IMR-90 (cell line): Measurements from ENCODE around the gene C1orf159. TPM values are rescaled to one million over a fixed set of nuclear protein-coding genes. Genes with fewer than 3 reads are reported as not detected.

Experiments
- ATAC-seq: fragments of 200-7000 bp; cut with Tn5 transposase; 2 replicates; pipeline ENCODE4 v1.9.1; 2020; ENCODE audit warnings: low read depth, mild to moderate bottlenecking, moderate library complexity
- BruUV-seq: library from RNA; stranded (reverse); fragments of 400-500 nt; replicated peaks from 2 replicates; lab custom pipeline; 2021; lab: Mats Ljungman, UMichigan
- CTCF ChIA-PET: fragments of 300-600 bp; formaldehyde crosslinking; extraction: SDS; loops from one replicate; lab custom pipeline; 2021; ENCODE audit warnings: antibody characterized with exemption; lab: Yijun Ruan, JAX
- POLR2A ChIA-PET: fragments of 300-600 bp; sonication (Branson Sonifier 250); formaldehyde crosslinking; loops from one replicate; lab custom pipeline; 2022; ENCODE audit warnings: antibody characterized with exemption; ENCODE audit not compliant: unreplicated experiment; lab: Charles Lee
- DNase-seq: peaks from one replicate; pipeline ENCODE4 v3.0.0; 2013
- H2AFZ ChIP-seq: replicated peaks from 2 replicates; pipeline ENCODE3; 2013; ENCODE audit warnings: low read length, mild to moderate bottlenecking; ENCODE audit not compliant: poor library complexity
- H2AK5ac ChIP-seq: 2 replicates; pipeline ENCODE4 v1.6.1; 2013; ENCODE audit warnings: low read depth, low read length, inconsistent platforms
- H2AK9ac ChIP-seq: replicated peaks from 2 replicates; pipeline ENCODE3; 2013; ENCODE audit warnings: mild to moderate bottlenecking, low read depth, low read length, moderate library complexity; ENCODE audit not compliant: poor library complexity
- H2BK120ac ChIP-seq: 2 replicates; pipeline ENCODE4 v1.6.1; 2013; ENCODE audit warnings: low read depth, low read length, inconsistent platforms
- H2BK15ac ChIP-seq: 3 replicates; pipeline ENCODE4 v1.6.1; 2013; ENCODE audit warnings: low read depth, low read length, inconsistent platforms
- H2BK20ac ChIP-seq: 2 replicates; pipeline ENCODE4 v1.6.1; 2013; ENCODE audit warnings: low read depth, mild to moderate bottlenecking, inconsistent platforms, low read length, moderate library complexity
- H2BK5ac ChIP-seq: 2 replicates; pipeline ENCODE4 v1.6.1; 2013; ENCODE audit warnings: mild to moderate bottlenecking, low read depth, low read length, inconsistent platforms; ENCODE audit not compliant: poor library complexity, severe bottlenecking
- H3K14ac ChIP-seq: replicated peaks from 2 replicates; pipeline ENCODE4 v1.6.1; 2013; ENCODE audit warnings: low read depth, low read length, inconsistent platforms
- H3K18ac ChIP-seq: 2 replicates; pipeline ENCODE4 v1.6.1; 2013; ENCODE audit warnings: low read depth, low read length, control low read depth
- H3K23ac ChIP-seq: 2 replicates; pipeline ENCODE4 v1.6.1; 2013; ENCODE audit warnings: low read depth, low read length, inconsistent platforms
- H3K27ac ChIP-seq: 2 replicates; pipeline ENCODE4 v1.5.1; 2013; ENCODE audit warnings: mild to moderate bottlenecking, control low read depth, low read length; ENCODE audit not compliant: insufficient read depth
- H3K27me3 ChIP-seq: 2 replicates; pipeline ENCODE4 v1.6.1; 2013; ENCODE audit warnings: low read length; ENCODE audit not compliant: control insufficient read depth, insufficient read depth
- H3K36me3 ChIP-seq: 2 replicates; pipeline ENCODE4 v1.6.1; 2013; ENCODE audit warnings: low read length, mixed read lengths; ENCODE audit not compliant: control insufficient read depth, insufficient read depth
- H3K4ac ChIP-seq: 2 replicates; pipeline ENCODE4 v1.6.1; 2013; ENCODE audit warnings: low read depth, low read length, inconsistent platforms
- H3K4me1 ChIP-seq: 2 replicates; pipeline ENCODE4 v1.6.1; 2013; ENCODE audit warnings: low read length, mixed read lengths; ENCODE audit not compliant: control insufficient read depth, insufficient read depth
- H3K4me2 ChIP-seq: 2 replicates; pipeline ENCODE4 v1.6.1; 2013; ENCODE audit warnings: low read depth, mild to moderate bottlenecking, control low read depth, low read length, moderate library complexity
- H3K4me3 ChIP-seq: 2 replicates; pipeline ENCODE4 v1.5.1; 2013; ENCODE audit warnings: low read depth, mild to moderate bottlenecking, control low read depth, low read length, moderate library complexity; ENCODE audit not compliant: insufficient read depth
- H3K56ac ChIP-seq: 2 replicates; pipeline ENCODE4 v1.6.1; 2013; ENCODE audit warnings: low read length, inconsistent platforms; ENCODE audit not compliant: insufficient read depth; ENCODE audit errors: extremely low read depth
- H3K79me1 ChIP-seq, 2 experiments: 2 replicates each; pipeline ENCODE4 v1.6.1; 2013; ENCODE audit warnings: low read length in 2 of 2, inconsistent platforms in 1 of 2, low read depth in 1 of 2
- H3K9ac ChIP-seq: 2 replicates; pipeline ENCODE4 v1.6.1; 2013; ENCODE audit warnings: low read depth, low read length, control low read depth
- H3K9me1 ChIP-seq: 2 replicates; pipeline ENCODE4 v1.6.1; 2013; ENCODE audit warnings: low read length, inconsistent platforms; ENCODE audit not compliant: insufficient read depth
- H3K9me3 ChIP-seq: 2 replicates; pipeline ENCODE4 v1.6.1; 2013; ENCODE audit warnings: low read length; ENCODE audit not compliant: control insufficient read depth, insufficient read depth
- H4K20me1 ChIP-seq: 2 replicates; pipeline ENCODE4 v1.6.1; 2013; ENCODE audit warnings: low read length, inconsistent platforms; ENCODE audit not compliant: insufficient read depth
- H4K5ac ChIP-seq: 2 replicates; pipeline ENCODE4 v1.6.1; 2013; ENCODE audit warnings: mild to moderate bottlenecking, low read depth, low read length, control low read depth
- H4K8ac ChIP-seq, 2 experiments: 2 replicates each; pipeline ENCODE4 v1.6.1; 2013; ENCODE audit warnings: low read depth in 2 of 2, low read length in 2 of 2, control low read depth in 1 of 2, inconsistent platforms in 1 of 2
- H4K91ac ChIP-seq: 2 replicates; pipeline ENCODE4 v1.6.1; 2013; ENCODE audit warnings: low read depth, low read length, inconsistent platforms; ENCODE audit not compliant: insufficient read depth
- BHLHE40 ChIP-seq: fragments of 150-350 bp; IDR thresholded peaks from 2 replicates; pipeline ENCODE4 v1.6.1; 2016; ENCODE audit warnings: mild to moderate bottlenecking, low read depth, low read length
- CEBPB ChIP-seq: IDR thresholded peaks from 2 replicates; pipeline ENCODE4 v1.6.1; 2012; ENCODE audit warnings: low read depth, low read length, improper control_type of control experiment
- FOS ChIP-seq: fragments of 150-350 bp; IDR thresholded peaks from 2 replicates; pipeline ENCODE4 v1.6.1; 2016; ENCODE audit warnings: low read depth, low read length
- MXI1 ChIP-seq: IDR thresholded peaks from 2 replicates; pipeline ENCODE4 v1.6.1; 2012; ENCODE audit warnings: low read depth, mild to moderate bottlenecking, low read length, moderate library complexity, borderline replicate concordance
- WGBS, 2 experiments: methylation state at CpG; one replicate each; pipeline versions ENCODE4 v1.1.5 to v1.1.7; 2013; ENCODE audit warnings: missing lambda C conversion rate in 2 of 2; ENCODE audit not compliant: insufficient read length in 1 of 2; ENCODE audit errors: extremely low coverage in 2 of 2; 5-methylcytosine and 5-hydroxymethylcytosine counted together
- dilution Hi-C: fragments of 300-500 bp; cut with HindIII; formaldehyde crosslinking; loops from one replicate; pipeline ENCODE4 v1.14.3; 2018; ENCODE audit warnings: low sequenced_read_pairs; ENCODE audit not compliant: unreplicated experiment
- in situ Hi-C: fragments of 300-500 bp; cut with MboI; formaldehyde crosslinking; loops from 3 replicates; pipeline ENCODE4 v1.14.3; 2019; ENCODE audit warnings: low sequenced_read_pairs, inconsistent platforms, mixed read lengths
- intact Hi-C: fragments of 100-400 bp; cut with micrococcal nuclease; formaldehyde crosslinking; loops from 2 replicates; pipeline ENCODE4 v1.10.0; 2022
- polyA plus RNA-seq, 3 experiments: library from polyadenylated mRNA; depleted of rRNA; stranded (reverse); fragments of >200 nt; gene quantifications; 2 replicates each; pipeline ENCODE4 v1.2.3, GENCODE V29; 2012; ENCODE audit warnings: low replicate concordance in 1 of 3
- total RNA-seq: library from RNA; depleted of rRNA; stranded (reverse); fragments of >200 nt; gene quantifications from 2 replicates; pipeline ENCODE4 v1.2.3, GENCODE V29; 2012

The C1orf159 gene
- total and polyA plus RNA-seq, 2 of the 4 experiments (the other 2 are of a cell fraction): 2.9 to 12.6 TPM

DNA sequence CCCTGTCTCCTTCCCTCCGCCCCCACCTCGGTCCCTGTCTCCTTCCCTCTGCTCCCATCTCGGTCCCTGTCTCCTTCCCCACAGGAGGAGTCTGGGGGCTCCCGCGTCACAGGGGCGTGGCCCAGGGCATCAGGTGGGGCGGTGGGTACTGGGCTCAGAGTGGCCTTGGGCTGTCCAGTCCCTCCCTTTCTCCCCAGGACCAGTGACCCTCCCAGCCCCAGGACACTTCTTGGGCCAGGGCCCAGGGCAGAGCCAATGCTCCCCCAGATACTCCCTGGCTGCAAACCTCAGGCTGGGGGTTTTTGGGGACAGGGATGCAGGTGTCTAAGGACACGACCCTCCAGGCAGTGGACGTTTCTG lies 35.0 kb downstream of the C1orf159 start:
- H3K4me1 ChIP-seq: peaks cover 11% of the 10 kb centered on the region
- dilution Hi-C loops: no loop called here
- H3K14ac ChIP-seq: no peak overlapping the region
- H3K9ac ChIP-seq: no peak overlapping the region
- no CpG with 5 or more reads among the region's 9 CpGs for WGBS, 2 experiments
- H3K9me3 ChIP-seq: no peaks in the 10 kb centered on the region
- no peak overlapping the region for H2BK20ac ChIP-seq
- BruUV-seq: no TSS peak
- no peak overlapping the region for H3K23ac ChIP-seq
- no peaks in the 10 kb centered on the region for H3K27me3 ChIP-seq
- H2BK5ac ChIP-seq: no peak overlapping the region
- POLR2A ChIA-PET: no interaction called here
- H4K20me1 ChIP-seq: peaks cover 3% of the 10 kb centered on the region
- H3K4me3 ChIP-seq: no peak overlapping the region
- no peak overlapping the region for H3K4ac ChIP-seq
- CTCF ChIA-PET: no interaction called here
- no peak overlapping the region for H3K18ac ChIP-seq
- ATAC-seq (no peak), DNase-seq (no peak)
- H3K27ac ChIP-seq: no peak overlapping the region
- H2BK120ac ChIP-seq: no peak overlapping the region
- H3K4me2 ChIP-seq: no peak overlapping the region
- peaks cover 4% of the 10 kb centered on the region for H3K36me3 ChIP-seq
- no peak overlapping the region for H2BK15ac ChIP-seq
- TF ChIP-seq MXI1: no peak
- TF ChIP-seq BHLHE40: no peak
- no peak for TF ChIP-seq FOS
- no peak for TF ChIP-seq CEBPB
- H3K9me1 ChIP-seq: no peaks in the 10 kb centered on the region
- no peak overlapping the region for H4K8ac ChIP-seq
- no peaks in the 10 kb centered on the region for H3K79me1 ChIP-seq
- no peak overlapping the region for H4K5ac ChIP-seq
- no peak overlapping the region for H2AK5ac ChIP-seq
- no peak overlapping the region for H3K56ac ChIP-seq
- H4K91ac ChIP-seq: no peak overlapping the region
- intact Hi-C loops: loop anchor here (1.0 kb wide), 1 partner anchor 22 kb away; no protein-coding TSS in a partner anchor
- no peak overlapping the region for H2AK9ac ChIP-seq
- in situ Hi-C loops: no loop called here
- no peak overlapping the region for H2AFZ ChIP-seq
